Bronchial epithelial cell (primary cell): ENCODE results near the gene URM1. TPM values are rescaled to one million over a fixed set of nuclear protein-coding genes. Genes with fewer than 3 reads are reported as not detected.
A peak's percentile ranks its signal among the peaks of the same experiment; 100 is the strongest.

Experiments
- DNase-seq: peaks from one replicate; pipeline ENCODE4 v3.0.0-alpha.2; 2010; ENCODE audit warnings: low read depth
- FAIRE-seq: peaks from 2 replicates; lab custom pipeline; 2011; peaks lifted over from hg19 to GRCh38; lab: Jason Lieb, UNC
- H3K27me3 ChIP-seq: 2 replicates; pipeline ENCODE4 v1.5.1; 2011; ENCODE audit warnings: low read length; ENCODE audit not compliant: control insufficient read depth, insufficient read depth
- H3K36me3 ChIP-seq: 2 replicates; pipeline ENCODE4 v1.5.1; 2011; ENCODE audit warnings: low read length; ENCODE audit not compliant: control insufficient read depth, insufficient read depth
- H3K4me3 ChIP-seq: 2 replicates; pipeline ENCODE4 v1.5.1; 2011; ENCODE audit warnings: mild to moderate bottlenecking, low read depth, low read length, control low read depth
- CTCF ChIP-seq: IDR thresholded peaks from 2 replicates; pipeline ENCODE4 v1.5.1; 2011; ENCODE audit warnings: mild to moderate bottlenecking, moderate library complexity, low read length, control low read depth, inconsistent platforms; ENCODE audit not compliant: insufficient read depth, severe bottlenecking
- total RNA-seq: library from RNA; depleted of rRNA; stranded (reverse); fragments of >200 nt; gene quantifications from 2 replicates; pipeline ENCODE4 v1.2.1, GENCODE V29; 2014

Gene URM1
- total RNA-seq, 1 donor from 2014 or later: 17.9 TPM

- peaks cover 23% of the 10 kb centered on the region for H3K36me3 ChIP-seq
- peak within 1 kb of the TSS; percentile 77 for H3K4me3 ChIP-seq
- FAIRE-seq (no peak), DNase-seq (peak; percentile 89)
- TF ChIP-seq CTCF: no peak
- H3K27me3 ChIP-seq: no peaks in the 10 kb centered on the region
Observed at GRCh38 chr9:128339761-128340690, 31.1 kb upstream of the URM1 start, which contains the start of gene SLC27A4. SLC27A4 (plus strand) TSS chr9:128340527; CDS start chr9:128343133, 2,606 bp downstream.

DNA sequence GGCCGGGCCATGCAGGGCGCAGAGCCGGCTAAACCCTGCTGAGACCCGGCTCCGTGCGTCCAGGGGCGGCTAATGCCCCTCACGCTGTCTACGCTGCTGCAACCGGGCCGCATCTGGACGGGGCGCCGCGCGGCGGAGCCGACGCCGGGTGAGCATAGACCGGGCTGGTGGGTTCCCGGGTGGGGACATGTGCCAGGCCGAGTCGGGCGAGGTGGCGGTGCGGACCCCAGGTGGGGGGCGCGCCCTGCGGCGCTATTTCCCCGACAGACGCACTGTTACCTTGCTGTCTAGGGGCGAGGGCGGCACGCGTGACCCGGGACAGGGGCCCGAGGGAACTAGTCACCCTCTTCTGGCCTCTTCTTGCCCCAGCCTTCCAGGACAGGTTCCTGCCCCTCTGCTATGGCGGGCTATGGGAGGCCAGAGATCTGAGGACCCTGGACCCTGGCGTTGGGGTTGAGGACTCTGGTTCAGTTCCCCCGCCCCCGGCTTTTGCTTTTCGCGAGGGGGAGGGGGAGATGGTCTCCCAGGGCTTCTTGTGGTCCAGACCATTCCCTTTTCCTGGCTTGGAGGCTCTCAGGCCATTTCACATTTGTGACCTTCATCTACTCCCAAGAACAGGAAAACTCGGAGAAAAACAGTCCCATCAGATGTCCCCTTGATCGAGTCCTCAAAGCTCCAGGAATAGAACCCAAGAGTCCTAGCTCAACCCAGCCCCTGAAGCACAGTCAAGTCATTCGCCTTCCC lies 30.3 kb upstream of the URM1 start:
- DNase-seq: no peak
- Histone ChIP-seq H3K27me3 (no peaks in the 10 kb centered on the region), H3K4me3 (peak overlapping the region; percentile 77), H3K36me3 (peaks cover 31% of the 10 kb centered on the region)
- no peak for FAIRE-seq
- no peak for TF ChIP-seq CTCF

DNA sequence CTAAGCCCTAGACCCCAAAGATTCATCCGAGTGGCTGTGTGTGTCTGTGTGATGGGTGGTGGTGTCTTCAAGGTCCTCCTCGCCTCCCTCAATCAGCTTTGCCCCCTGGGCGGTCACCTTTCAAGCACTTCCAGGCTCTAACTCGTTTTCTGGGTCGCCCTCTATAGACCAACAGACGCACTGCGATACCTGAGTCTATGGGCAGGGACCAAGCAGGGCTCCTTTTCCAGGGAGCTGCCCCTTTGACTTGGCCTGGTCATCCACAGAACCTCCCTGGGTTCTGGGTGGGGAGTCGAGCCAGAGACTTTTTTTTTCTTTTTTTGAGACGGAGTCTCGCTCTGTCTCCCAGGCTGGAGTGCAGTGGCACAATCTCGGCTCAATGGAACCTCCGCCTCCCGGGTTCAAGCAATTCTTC lies 29.7 kb upstream of the URM1 start:
- DNase-seq: peak; percentile 78
- Histone ChIP-seq H3K36me3 (peaks cover 33% of the 10 kb centered on the region), H3K27me3 (no peaks in the 10 kb centered on the region), H3K4me3 (peak overlapping the region; percentile 77)
- TF ChIP-seq CTCF: peak; percentile 80
- FAIRE-seq: no peak

GRCh38 chr9:128342971-128343680 lies 28.0 kb upstream of the URM1 start:
- H3K36me3 ChIP-seq: peaks cover 42% of the 10 kb centered on the region
- no peaks in the 10 kb centered on the region for H3K27me3 ChIP-seq
- DNase-seq (no peak), FAIRE-seq (no peak)
- TF ChIP-seq CTCF: no peak
- H3K4me3 ChIP-seq: no peak overlapping the region

DNA sequence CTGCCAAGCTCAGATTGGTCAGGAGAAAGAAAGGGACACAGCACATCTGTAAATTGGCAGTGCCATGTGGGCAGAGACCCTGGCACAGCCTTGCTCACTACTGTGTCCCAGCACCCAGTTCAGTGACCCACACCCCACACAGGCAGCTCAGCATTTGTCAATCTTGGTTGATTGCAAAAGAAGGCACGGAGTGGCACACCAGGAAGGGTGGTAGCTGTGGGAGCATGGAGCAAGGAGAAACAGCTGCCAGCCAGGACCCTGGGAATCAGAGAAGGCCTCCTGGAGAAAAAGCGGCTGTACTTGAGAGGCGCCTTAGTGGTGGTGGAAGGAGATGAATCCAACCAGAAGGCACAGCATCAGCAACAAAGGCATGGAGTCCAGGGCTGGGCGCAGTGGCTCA lies 27.3 kb upstream of the URM1 start:
- H3K4me3 ChIP-seq: no peak overlapping the region
- no peak for FAIRE-seq
- TF ChIP-seq CTCF: no peak

More for the DNA sequence above, 27.3 kb upstream of the URM1 start:
- H3K36me3 ChIP-seq: peaks cover 48% of the 10 kb centered on the region
- no peak for DNase-seq
- no peaks in the 10 kb centered on the region for H3K27me3 ChIP-seq
